ENCODE measurements around the gene LRRC27. TPM values are rescaled to one million over a fixed set of nuclear protein-coding genes. Genes with fewer than 3 reads are reported as not detected.

The LRRC27 gene
- total RNA-seq, 2 donors from 2014 or later, result 6.5 to 8.5 TPM

- Mint-ChIP-seq H3K4me3 (peak within 1 kb of the TSS; percentile 84), H3K9me3 (peaks cover 6% of the 10 kb centered on the region), H3K27me3 (no peaks in the 10 kb centered on the region), H3K36me3 (peaks cover 6% of the 10 kb centered on the region), H3K27ac (peak within 1 kb of the TSS; percentile 67 to 76), H3K4me1 (ENCODE audit: low read depth in 2 of 2) (peaks cover 7 to 24% of the 10 kb centered on the region in 2 donors)
- ATAC-seq, result peak; percentile 60 to 70
- DNase-seq (ENCODE audit: low spot score), result no peak
Observed at GRCh38 chr10:132397036-132397541, 65.1 kb downstream of the LRRC27 start, which contains the start of gene PWWP2B. Gene PWWP2B (plus strand): TSS chr10:132397200. CDS start chr10:132397227, 27 bp downstream.

GRCh38 chr10:132397671-132398565 is 65.9 kb downstream of the LRRC27 start:
- Mint-ChIP-seq H3K27ac (peak overlapping the region; percentile 67 to 76), H3K4me1 (ENCODE audit: low read depth in 2 of 2) (peaks cover 0 to 18% of the 10 kb centered on the region in 2 donors), H3K9me3 (no peaks in the 10 kb centered on the region), H3K4me3 (peak overlapping the region; percentile 84), H3K27me3 (no peaks in the 10 kb centered on the region), H3K36me3 (no peaks in the 10 kb centered on the region)
- DNase-seq (ENCODE audit: low spot score), result no peak
- ATAC-seq, result peak in 1 of 2 donors; percentile 1

GRCh38 chr10:132398566-132398991 is 66.6 kb downstream of the LRRC27 start:
- ATAC-seq (no peak), DNase-seq (ENCODE audit: low spot score) (no peak)
- Mint-ChIP-seq H3K9me3 (no peaks in the 10 kb centered on the region), H3K27ac (peak overlapping the region in 1 of 2 donors; percentile 67), H3K4me1 (ENCODE audit: low read depth in 2 of 2) (peaks cover 0 to 14% of the 10 kb centered on the region in 2 donors), H3K4me3 (no peak overlapping the region), H3K36me3 (no peaks in the 10 kb centered on the region), H3K27me3 (no peaks in the 10 kb centered on the region)

- no peaks in the 10 kb centered on the region for H3K9me3 Mint-ChIP-seq
- no peak for DNase-seq (ENCODE audit: low spot score)
Observed at GRCh38 chr10:132399117-132400035, 67.4 kb downstream of the LRRC27 start.

GRCh38 chr10:132400041-132400546 is 68.1 kb downstream of the LRRC27 start:
- no peaks in the 10 kb centered on the region for H3K36me3 Mint-ChIP-seq

More at GRCh38 chr10:132399117-132400035, 67.4 kb downstream of the LRRC27 start:
- H3K4me1 Mint-ChIP-seq (ENCODE audit: low read depth in 2 of 2), result peaks cover 0 to 12% of the 10 kb centered on the region in 2 donors
- no peaks in the 10 kb centered on the region for H3K36me3 Mint-ChIP-seq
- no peak overlapping the region for H3K27ac Mint-ChIP-seq
- H3K27me3 Mint-ChIP-seq, result no peaks in the 10 kb centered on the region
- no peak for ATAC-seq
- no peak overlapping the region for H3K4me3 Mint-ChIP-seq

GRCh38 chr10:132400547-132401151 is 68.7 kb downstream of the LRRC27 start:
- Mint-ChIP-seq H3K27me3 (no peaks in the 10 kb centered on the region), H3K9me3 (no peaks in the 10 kb centered on the region), H3K36me3 (no peaks in the 10 kb centered on the region), H3K4me3 (no peak overlapping the region), H3K4me1 (ENCODE audit: low read depth in 2 of 2) (peaks cover 0 to 10% of the 10 kb centered on the region in 2 donors), H3K27ac (peak overlapping the region in 1 of 2 donors; percentile 59)
- ATAC-seq (no peak), DNase-seq (ENCODE audit: low spot score) (no peak)

More at GRCh38 chr10:132400041-132400546, 68.1 kb downstream of the LRRC27 start:
- no peaks in the 10 kb centered on the region for H3K27me3 Mint-ChIP-seq
- no peak overlapping the region for H3K27ac Mint-ChIP-seq
- no peak overlapping the region for H3K4me3 Mint-ChIP-seq
- H3K4me1 Mint-ChIP-seq (ENCODE audit: low read depth in 2 of 2), result peaks cover 0 to 9% of the 10 kb centered on the region in 2 donors
- ATAC-seq, result no peak
- DNase-seq (ENCODE audit: low spot score), result no peak
- no peaks in the 10 kb centered on the region for H3K9me3 Mint-ChIP-seq

GRCh38 chr10:132401401-132402118 is 69.6 kb downstream of the LRRC27 start:
- no peaks in the 10 kb centered on the region for H3K36me3 Mint-ChIP-seq
- ATAC-seq (no peak), DNase-seq (ENCODE audit: low spot score) (no peak)
- no peaks in the 10 kb centered on the region for H3K27me3 Mint-ChIP-seq
- H3K9me3 Mint-ChIP-seq, result no peaks in the 10 kb centered on the region
- no peak overlapping the region for H3K4me3 Mint-ChIP-seq
- peaks cover 0 to 17% of the 10 kb centered on the region in 2 donors for H3K4me1 Mint-ChIP-seq (ENCODE audit: low read depth in 2 of 2)
- H3K27ac Mint-ChIP-seq, result no peak overlapping the region

- no peak for DNase-seq (ENCODE audit: low spot score)
- no peaks in the 10 kb centered on the region for H3K9me3 Mint-ChIP-seq
- H3K36me3 Mint-ChIP-seq, result no peaks in the 10 kb centered on the region
- peaks cover 2 to 18% of the 10 kb centered on the region in 2 donors for H3K4me1 Mint-ChIP-seq (ENCODE audit: low read depth in 2 of 2)
- no peaks in the 10 kb centered on the region for H3K27me3 Mint-ChIP-seq
- no peak overlapping the region for H3K27ac Mint-ChIP-seq
- ATAC-seq, result no peak
- H3K4me3 Mint-ChIP-seq, result no peak overlapping the region
Observed at GRCh38 chr10:132402781-132403241, 70.8 kb downstream of the LRRC27 start.

GRCh38 chr10:132403511-132404168 is 71.6 kb downstream of the LRRC27 start:
- no peaks in the 10 kb centered on the region for H3K27me3 Mint-ChIP-seq
- H3K4me1 Mint-ChIP-seq (ENCODE audit: low read depth in 2 of 2), result peaks cover 7 to 18% of the 10 kb centered on the region in 2 donors
- H3K27ac Mint-ChIP-seq, result no peak overlapping the region
- H3K4me3 Mint-ChIP-seq, result no peak overlapping the region
- no peak for DNase-seq (ENCODE audit: low spot score)
- no peaks in the 10 kb centered on the region for H3K9me3 Mint-ChIP-seq
- no peaks in the 10 kb centered on the region for H3K36me3 Mint-ChIP-seq
- no peak for ATAC-seq

- ATAC-seq (no peak), DNase-seq (ENCODE audit: low spot score) (no peak)
- H3K4me3 Mint-ChIP-seq, result no peak overlapping the region
- peaks cover 7 to 18% of the 10 kb centered on the region in 2 donors for H3K4me1 Mint-ChIP-seq (ENCODE audit: low read depth in 2 of 2)
- H3K36me3 Mint-ChIP-seq, result no peaks in the 10 kb centered on the region
- no peak overlapping the region for H3K27ac Mint-ChIP-seq
- H3K27me3 Mint-ChIP-seq, result no peaks in the 10 kb centered on the region
- H3K9me3 Mint-ChIP-seq, result no peaks in the 10 kb centered on the region
Observed at GRCh38 chr10:132404169-132404880, 72.3 kb downstream of the LRRC27 start.

GRCh38 chr10:132404911-132405462 is 73.0 kb downstream of the LRRC27 start:
- Mint-ChIP-seq H3K36me3 (no peaks in the 10 kb centered on the region), H3K4me1 (ENCODE audit: low read depth in 2 of 2) (peaks cover 9 to 19% of the 10 kb centered on the region in 2 donors), H3K4me3 (no peak overlapping the region), H3K9me3 (no peaks in the 10 kb centered on the region), H3K27ac (no peak overlapping the region), H3K27me3 (no peaks in the 10 kb centered on the region)
- DNase-seq (ENCODE audit: low spot score), result no peak
- no peak for ATAC-seq

All from natural killer cell treated with Interleukin-12 subunit alpha and Interleukin-12 subunit beta and Interleukin-15 and Interleukin-18, amount 100 ng/mL, for 72 hours (primary cell).